T-helper 1 cell treated with Interleukin-12 subunit alpha and Interleukin-12 subunit beta and Interleukin-4 antibody, amounts not matched to agents 30 μg/mL and 1 μg/mL, for 36 hours (primary cell): ENCODE data around the gene AHR.
"Not testable (repeated sequence)": the region's sequence is repeated elsewhere in the genome, so short reads cannot be mapped to it uniquely, and the experiment has no call there.

Experiments used
- H3K27ac Mint-ChIP-seq: one replicate; pipeline ENCODE4 v1.8.0; 2021; ENCODE audit warnings: mild to moderate bottlenecking, mixed read lengths
- H3K27me3 Mint-ChIP-seq: one replicate; pipeline ENCODE4 v1.8.0; 2021; ENCODE audit warnings: low read depth, mixed read lengths
- H3K36me3 Mint-ChIP-seq: one replicate; pipeline ENCODE4 v1.8.0; 2021; ENCODE audit warnings: low read depth, mixed read lengths
- H3K4me1 Mint-ChIP-seq: one replicate; pipeline ENCODE4 v1.8.0; 2021; ENCODE audit warnings: low read depth, mixed read lengths
- H3K4me3 Mint-ChIP-seq: one replicate; pipeline ENCODE4 v1.8.0; 2021; ENCODE audit warnings: mild to moderate bottlenecking, moderate library complexity, mixed read lengths
- H3K9me3 Mint-ChIP-seq: one replicate; pipeline ENCODE4 v1.8.0; 2021; ENCODE audit warnings: mixed read lengths

The AHR gene

GRCh38 chr7:17368856-17369524 is 70.5 kb downstream of the AHR start:
- Mint-ChIP-seq H3K36me3 (no peaks in the 10 kb centered on the region), H3K9me3 (no peaks in the 10 kb centered on the region), H3K4me3 (no peak overlapping the region), H3K27ac (no peak overlapping the region), H3K27me3 (no peaks in the 10 kb centered on the region), H3K4me1 (no peaks in the 10 kb centered on the region)

- Mint-ChIP-seq H3K4me1 (no peaks in the 10 kb centered on the region), H3K27ac (no peak overlapping the region), H3K9me3 (no peaks in the 10 kb centered on the region), H3K36me3 (no peaks in the 10 kb centered on the region), H3K27me3 (no peaks in the 10 kb centered on the region), H3K4me3 (no peak overlapping the region)
Measured at GRCh38 chr7:17369691-17370426, 71.4 kb downstream of the AHR start.

GRCh38 chr7:17370901-17371585 is 72.6 kb downstream of the AHR start:
- Mint-ChIP-seq H3K27ac (no peak overlapping the region), H3K36me3 (no peaks in the 10 kb centered on the region)

GRCh38 chr7:17371671-17372524 is 73.4 kb downstream of the AHR start:
- no peaks in the 10 kb centered on the region for H3K27me3 Mint-ChIP-seq
- no peak overlapping the region for H3K27ac Mint-ChIP-seq
- no peaks in the 10 kb centered on the region for H3K9me3 Mint-ChIP-seq
- no peaks in the 10 kb centered on the region for H3K4me1 Mint-ChIP-seq
- no peaks in the 10 kb centered on the region for H3K36me3 Mint-ChIP-seq
- H3K4me3 Mint-ChIP-seq = no peak overlapping the region

More at GRCh38 chr7:17370901-17371585, 72.6 kb downstream of the AHR start:
- Mint-ChIP-seq H3K4me3 (no peak overlapping the region), H3K9me3 (no peaks in the 10 kb centered on the region), H3K4me1 (no peaks in the 10 kb centered on the region), H3K27me3 (no peaks in the 10 kb centered on the region)

GRCh38 chr7:17374157-17374556 is 75.7 kb downstream of the AHR start:
- no peak overlapping the region for H3K27ac Mint-ChIP-seq
- H3K4me3 Mint-ChIP-seq = no peak overlapping the region
- H3K36me3 Mint-ChIP-seq = no peaks in the 10 kb centered on the region
- H3K9me3 Mint-ChIP-seq = no peaks in the 10 kb centered on the region
- H3K27me3 Mint-ChIP-seq = no peaks in the 10 kb centered on the region
- H3K4me1 Mint-ChIP-seq = no peaks in the 10 kb centered on the region

- no peak overlapping the region for H3K27ac Mint-ChIP-seq
- H3K27me3 Mint-ChIP-seq = no peaks in the 10 kb centered on the region
- no peaks in the 10 kb centered on the region for H3K9me3 Mint-ChIP-seq
- H3K4me3 Mint-ChIP-seq = no peak overlapping the region
- H3K4me1 Mint-ChIP-seq = no peaks in the 10 kb centered on the region
- no peaks in the 10 kb centered on the region for H3K36me3 Mint-ChIP-seq
Measured at GRCh38 chr7:17374654-17375053, 76.2 kb downstream of the AHR start.

- Mint-ChIP-seq H3K4me3 (no peak overlapping the region), H3K27me3 (no peaks in the 10 kb centered on the region), H3K9me3 (no peaks in the 10 kb centered on the region), H3K4me1 (no peaks in the 10 kb centered on the region), H3K27ac (no peak overlapping the region), H3K36me3 (no peaks in the 10 kb centered on the region)
Measured at GRCh38 chr7:17376595-17376994, 78.1 kb downstream of the AHR start.

- H3K9me3 Mint-ChIP-seq = no peaks in the 10 kb centered on the region
- H3K4me1 Mint-ChIP-seq = no peaks in the 10 kb centered on the region
- no peaks in the 10 kb centered on the region for H3K27me3 Mint-ChIP-seq
- no peak overlapping the region for H3K4me3 Mint-ChIP-seq
- no peaks in the 10 kb centered on the region for H3K36me3 Mint-ChIP-seq
- H3K27ac Mint-ChIP-seq = no peak overlapping the region
Measured at GRCh38 chr7:17380736-17381662, 82.5 kb downstream of the AHR start.

- not testable (repeated sequence) for H3K27ac Mint-ChIP-seq, H3K9me3 Mint-ChIP-seq, H3K4me3 Mint-ChIP-seq, H3K36me3 Mint-ChIP-seq, H3K27me3 Mint-ChIP-seq, H3K4me1 Mint-ChIP-seq
Measured at GRCh38 chr7:17382408-17383354, 84.2 kb downstream of the AHR start.

- Mint-ChIP-seq H3K27ac (no peak overlapping the region), H3K27me3 (peaks cover 5% of the 10 kb centered on the region), H3K4me3 (no peak overlapping the region), H3K4me1 (no peaks in the 10 kb centered on the region), H3K36me3 (no peaks in the 10 kb centered on the region), H3K9me3 (no peaks in the 10 kb centered on the region)
Measured at GRCh38 chr7:17384400-17384799, 85.9 kb downstream of the AHR start.

- Mint-ChIP-seq H3K27me3 (peaks cover 9% of the 10 kb centered on the region), H3K4me3 (no peak overlapping the region), H3K36me3 (no peaks in the 10 kb centered on the region), H3K27ac (no peak overlapping the region), H3K4me1 (no peaks in the 10 kb centered on the region), H3K9me3 (no peaks in the 10 kb centered on the region)
Measured at GRCh38 chr7:17385612-17386011, 87.2 kb downstream of the AHR start.

GRCh38 chr7:17390392-17390791 is 91.9 kb downstream of the AHR start:
- Mint-ChIP-seq H3K9me3 (peaks cover 29% of the 10 kb centered on the region), H3K4me1 (no peaks in the 10 kb centered on the region), H3K27me3 (peaks cover 14% of the 10 kb centered on the region), H3K4me3 (no peak overlapping the region), H3K36me3 (peaks cover 4% of the 10 kb centered on the region), H3K27ac (no peak overlapping the region)

GRCh38 chr7:17391366-17391765 is 92.9 kb downstream of the AHR start:
- Mint-ChIP-seq H3K27ac (no peak overlapping the region), H3K9me3 (peaks cover 33% of the 10 kb centered on the region), H3K36me3 (peaks cover 4% of the 10 kb centered on the region), H3K4me3 (no peak overlapping the region), H3K27me3 (peaks cover 14% of the 10 kb centered on the region), H3K4me1 (no peaks in the 10 kb centered on the region)
